HCT116 (cell line): ENCODE results near the gene ZDHHC19. TPM values are rescaled to one million over a fixed set of nuclear protein-coding genes. Genes with fewer than 3 reads are reported as not detected.

Source experiments
- ATAC-seq: fragments of 200-7000 bp; cut with Tn5 transposase; 2 replicates; pipeline ENCODE4 v1.9.1; 2020; ENCODE audit warnings: mild to moderate bottlenecking, moderate library complexity
- BruUV-seq: library from RNA; stranded (reverse); fragments of 400-500 nt; replicated peaks from 2 replicates; lab custom pipeline; 2021; lab: Mats Ljungman, UMichigan
- CTCF ChIA-PET: fragments of 300-600 bp; sonication (Branson Sonifier 250); formaldehyde crosslinking; loops from one replicate; lab custom pipeline; 2021; ENCODE audit warnings: antibody characterized with exemption; lab: Charles Lee
- POLR2A ChIA-PET: fragments of 300-600, 350-600 bp; sonication (Branson Sonifier 250); formaldehyde crosslinking; loops from one replicate; lab custom pipeline; 2021; ENCODE audit warnings: antibody characterized with exemption; lab: Charles Lee
- RAD21 ChIA-PET, 2 experiments: fragments of 300-600 bp; sonication (Branson Sonifier 250); formaldehyde crosslinking; loops; one replicate each; lab custom pipeline; 2023; ENCODE audit warnings: low total read pairs in 2 of 2; ENCODE audit not compliant: uncharacterized antibody in 2 of 2, unreplicated experiment in 2 of 2, low non-redundant PET in 1 of 2; lab: Charles Lee
- DNase-seq: peaks from one replicate; pipeline ENCODE4 v3.0.0-alpha.2; 2010; ENCODE audit warnings: low read depth, low spot score
- H2AFZ ChIP-seq: fragments of 200-600 bp; shearing (Covaris generic), sonication (generic); 2 replicates; pipeline ENCODE4 v1.6.1; 2017; ENCODE audit warnings: low read depth, mixed run types, mixed read lengths, antibody characterized with exemption, low read length; ENCODE audit not compliant: poor library complexity, severe bottlenecking
- H3K27ac ChIP-seq: 2 replicates; pipeline ENCODE4 v1.5.1; 2012; ENCODE audit warnings: low read depth, low read length
- H3K27me3 ChIP-seq: fragments of 200-600 bp; sonication (generic); 2 replicates; pipeline ENCODE4 v1.6.1; 2016; ENCODE audit warnings: mixed run types, low read length, mixed read lengths; ENCODE audit not compliant: insufficient read depth
- H3K36me3 ChIP-seq, 2 experiments: fragments of 200-500 bp in 1 of 2; fragments of 200-600 bp in 1 of 2; sonication (Bioruptor generic) in 1 of 2; sonication (generic) in 1 of 2; 2 replicates each; pipeline versions ENCODE4 v1.5.1 to v1.6.1; 2014 to 2016; ENCODE audit warnings: low read length in 2 of 2, inconsistent platforms in 1 of 2, mixed read lengths in 1 of 2, mixed run types in 1 of 2; ENCODE audit not compliant: insufficient read depth in 2 of 2, control insufficient read depth in 1 of 2
- H3K4me1 ChIP-seq, 2 experiments: fragments of 200-600 bp in 1 of 2; sonication (generic) in 1 of 2; 2 replicates each; pipeline versions ENCODE4 v1.5.1 to v1.6.1; 2012 to 2017; ENCODE audit warnings: low read length in 2 of 2, inconsistent platforms in 1 of 2, mild to moderate bottlenecking in 1 of 2, mixed read lengths in 1 of 2, mixed run types in 1 of 2, moderate library complexity in 1 of 2; ENCODE audit not compliant: insufficient read depth in 2 of 2, control insufficient read depth in 1 of 2
- H3K4me2 ChIP-seq: fragments of 200-600 bp; sonication (generic); 2 replicates; pipeline ENCODE4 v1.6.1; 2017; ENCODE audit warnings: mixed run types, low read length, mixed read lengths
- H3K4me3 ChIP-seq, 2 experiments: fragments of 200-600 bp in 1 of 2; sonication (generic) in 1 of 2; replicated peaks in 1 of 2; 2 replicates each; pipeline ENCODE4 v1.5.1; 2011 to 2016; ENCODE audit warnings: low read length in 2 of 2, control low read depth in 1 of 2, low read depth in 1 of 2, mild to moderate bottlenecking in 1 of 2, mixed read lengths in 1 of 2, mixed run types in 1 of 2
- H3K79me2 ChIP-seq: fragments of 200-600 bp; sonication (generic); 2 replicates; pipeline ENCODE4 v1.6.1; 2017; ENCODE audit warnings: mild to moderate bottlenecking, mixed run types, low read length, moderate library complexity, mixed read lengths; ENCODE audit not compliant: insufficient read depth
- H3K9ac ChIP-seq: fragments of 200-600 bp; sonication (generic); 2 replicates; pipeline ENCODE4 v1.6.1; 2016; ENCODE audit warnings: low read length, mixed read lengths
- H3K9me2 ChIP-seq: fragments of 200-600 bp; sonication (generic), shearing (Covaris generic); 2 replicates; pipeline ENCODE4 v1.6.1; 2017; ENCODE audit warnings: mixed run types, mild to moderate bottlenecking, moderate library complexity; ENCODE audit not compliant: insufficient read depth
- H3K9me3 ChIP-seq, 2 experiments: fragments of 200-500 bp in 1 of 2; fragments of 200-600 bp in 1 of 2; sonication (Bioruptor generic) in 1 of 2; sonication (generic) in 1 of 2; 2 replicates each; pipeline ENCODE4 v1.6.1; 2014 to 2017; ENCODE audit warnings: low read length in 2 of 2, mixed read lengths in 2 of 2, inconsistent platforms in 1 of 2, low read depth in 1 of 2, mild to moderate bottlenecking in 1 of 2, mixed run types in 1 of 2, moderate library complexity in 1 of 2; ENCODE audit not compliant: control insufficient read depth in 1 of 2, insufficient read depth in 1 of 2
- H4K20me1 ChIP-seq: fragments of 200-600 bp; sonication (generic), shearing (Covaris generic); 2 replicates; pipeline ENCODE4 v1.6.1; 2017; ENCODE audit warnings: mixed run types, mild to moderate bottlenecking, moderate library complexity; ENCODE audit not compliant: insufficient read depth
- ATF3 ChIP-seq: IDR thresholded peaks from 2 replicates; pipeline ENCODE4 v1.6.1; 2012
- CEBPB ChIP-seq: IDR thresholded peaks from 2 replicates; pipeline ENCODE4 v1.6.1; 2012; ENCODE audit warnings: low read depth
- EGR1 ChIP-seq: IDR thresholded peaks from 2 replicates; pipeline ENCODE4 v1.6.1; 2012; ENCODE audit warnings: low read depth
- ELF1 ChIP-seq: IDR thresholded peaks from 2 replicates; pipeline ENCODE4 v1.6.1; 2012; ENCODE audit warnings: low read depth, borderline replicate concordance
- EZH2 ChIP-seq: fragments of 200-600 bp; sonication (generic); IDR thresholded peaks from 2 replicates; pipeline ENCODE4 v1.6.1; 2017; ENCODE audit warnings: antibody characterized with exemption, mixed run types
- FOSL1 ChIP-seq: IDR thresholded peaks from 2 replicates; pipeline ENCODE4 v1.6.1; 2012; ENCODE audit warnings: low read depth
- JUND ChIP-seq: IDR thresholded peaks from 2 replicates; pipeline ENCODE4 v1.6.1; 2012
- MAX ChIP-seq: IDR thresholded peaks from 2 replicates; pipeline ENCODE4 v1.6.1; 2012
- POLR2A ChIP-seq: IDR thresholded peaks from 2 replicates; pipeline ENCODE4 v1.7.0; 2011; ENCODE audit warnings: borderline replicate concordance; ENCODE audit not compliant: insufficient read depth, insufficient read length; ENCODE audit errors: extremely low read depth
- REST ChIP-seq: IDR thresholded peaks from 2 replicates; pipeline ENCODE4 v1.6.1; 2012; ENCODE audit warnings: low read depth
- SP1 ChIP-seq: IDR thresholded peaks from 2 replicates; pipeline ENCODE4 v1.6.1; 2012; ENCODE audit warnings: low read depth
- SRF ChIP-seq: IDR thresholded peaks from 2 replicates; pipeline ENCODE4 v1.6.1; 2012; ENCODE audit warnings: low read depth
- YY1 ChIP-seq: IDR thresholded peaks from 2 replicates; pipeline ENCODE4 v1.6.1; 2011; ENCODE audit warnings: low read length, low read depth, moderate library complexity, mild to moderate bottlenecking; ENCODE audit not compliant: insufficient replicate concordance; ENCODE audit errors: extremely low read depth
- ZFX ChIP-seq: fragments of 450-650 bp; IDR thresholded peaks from 2 replicates; pipeline ENCODE4 v1.6.1; 2017
- ZNF274 ChIP-seq: fragments of 200-500 bp; sonication (Bioruptor generic); IDR thresholded peaks from 2 replicates; pipeline ENCODE4 v1.6.1; 2014; ENCODE audit warnings: mild to moderate bottlenecking, low read depth, low read length, inconsistent platforms
- intact Hi-C: fragments of 100-400 bp; cut with micrococcal nuclease; formaldehyde crosslinking; loops from 2 replicates; pipeline ENCODE4 v1.10.0; 2022
- total RNA-seq: library from RNA; stranded (reverse); gene quantifications from one replicate; pipeline ENCODE4 v1.2.1, GENCODE V29; 2021; ENCODE audit not compliant: unreplicated experiment

The ZDHHC19 gene
- total RNA-seq, 1 experiment from 2014 or later, result not detected

DNA sequence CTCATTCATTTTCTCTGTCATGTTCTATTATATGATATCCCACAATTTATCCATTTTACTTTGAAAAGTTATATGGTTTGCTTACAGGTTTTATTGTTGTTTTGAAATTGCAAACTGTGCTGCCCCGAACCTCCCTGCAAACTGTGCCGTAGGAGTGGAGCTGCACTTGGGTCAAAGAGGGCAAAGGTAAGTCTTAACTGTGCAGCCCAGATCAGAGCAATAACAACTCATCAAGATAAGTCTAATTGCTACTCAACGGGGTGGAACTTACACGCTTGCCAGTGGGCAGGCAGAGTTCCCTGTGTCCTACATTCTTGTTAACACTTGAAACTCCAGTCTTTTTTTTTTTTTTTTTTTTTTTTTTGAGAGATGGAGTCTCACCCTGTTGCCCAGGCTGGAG lies 33.2 kb downstream of the ZDHHC19 start:
- CTCF ChIA-PET, result no interaction called here
- ATAC-seq (no peak), DNase-seq (no peak)
- Histone ChIP-seq H3K36me3 (no peaks in the 10 kb centered on the region), H3K27me3 (no peaks in the 10 kb centered on the region), H3K9me3 (no peaks in the 10 kb centered on the region), H3K4me2 (no peak overlapping the region), H3K79me2 (no peaks in the 10 kb centered on the region), H3K27ac (no peak overlapping the region), H4K20me1 (no peaks in the 10 kb centered on the region), H3K9ac (no peak overlapping the region), H3K4me3 (no peak overlapping the region), H3K9me2 (no peaks in the 10 kb centered on the region), H2AFZ (no peak overlapping the region), H3K4me1 (peaks cover 0 to 1% of the 10 kb centered on the region in 2 experiments; a peak in 1 of 4 replicates)
- BruUV-seq, result no TSS peak
- intact Hi-C loops, result no loop called here
- RAD21 ChIA-PET, result no interaction called here
- POLR2A ChIA-PET, result no interaction called here
- TF ChIP-seq FOSL1 (no peak), ZFX (no peak), ELF1 (no peak)

GRCh38 chr3:196177567-196177966 lies 33.6 kb downstream of the ZDHHC19 start:
- Histone ChIP-seq H3K9ac (no peak overlapping the region), H3K79me2 (no peaks in the 10 kb centered on the region), H2AFZ (no peak overlapping the region), H3K36me3 (no peaks in the 10 kb centered on the region), H3K27me3 (no peaks in the 10 kb centered on the region), H3K9me2 (no peaks in the 10 kb centered on the region), H3K4me2 (no peak overlapping the region), H4K20me1 (no peaks in the 10 kb centered on the region), H3K4me1 (no peaks in the 10 kb centered on the region), H3K4me3 (no peak overlapping the region), H3K9me3 (no peaks in the 10 kb centered on the region), H3K27ac (no peak overlapping the region)
- ChIA-PET RAD21 (no interaction called here), CTCF (no interaction called here), POLR2A (no interaction called here)
- no peak for DNase-seq
- no peak for ATAC-seq
- no TSS peak for BruUV-seq
- intact Hi-C loops, result no loop called here
- TF ChIP-seq YY1 (no peak), SRF (no peak), ELF1 (no peak), ATF3 (no peak), ZFX (no peak), EGR1 (no peak), EZH2 (no peak), SP1 (no peak), POLR2A (no peak), ZNF274 (no peak), JUND (no peak), REST (no peak), CEBPB (no peak), MAX (no peak)
